Mucosa of descending colon (tissue), 3 donors: ENCODE results near the gene MAT1A. TPM values are rescaled to one million over a fixed set of nuclear protein-coding genes. Genes with fewer than 3 reads are reported as not detected.
"Not testable (repeated sequence)": the region's sequence is repeated elsewhere in the genome, so short reads cannot be mapped to it uniquely, and the experiment has no call there.

ENCODE experiments used
- ATAC-seq: fragments of 200-7000 bp; cut with Tn5 transposase; one replicate; pipeline ENCODE4 v1.9.1; 2020; ENCODE audit warnings: mild to moderate bottlenecking, moderate library complexity
- DNase-seq, 3 donors: peaks; one replicate each; pipeline ENCODE4 v3.0.0-alpha.2; 2020
- H3K36me3 ChIP-seq: fragments of 200-600 bp; one replicate; pipeline ENCODE4 v1.8.0; 2021; ENCODE audit warnings: low read depth, mild to moderate bottlenecking
- H3K4me1 ChIP-seq: fragments of 200-600 bp; one replicate; pipeline ENCODE4 v1.8.0; 2021; ENCODE audit warnings: low read depth, mild to moderate bottlenecking
- H3K4me3 ChIP-seq: fragments of 200-600 bp; one replicate; pipeline ENCODE4 v1.8.0; 2021; ENCODE audit warnings: mild to moderate bottlenecking
- H3K9me3 ChIP-seq: fragments of 200-600 bp; one replicate; pipeline ENCODE4 v1.8.0; 2021; ENCODE audit warnings: mild to moderate bottlenecking
- intact Hi-C, 2 donors: fragments of 100-400 bp; cut with DNase I in 1 of 2; cut with micrococcal nuclease in 1 of 2; formaldehyde crosslinking; loops; one replicate each; pipeline versions ENCODE4 v1.11.0 to v1.11.1; 2022; cut with DNase I, micrococcal nuclease
- total RNA-seq, 3 donors: library from RNA; stranded (reverse); fragmentation: NEBNext Ultra II Directional in 2 of 3; extraction: Animal tissue kit (Norgen Biotek cat#: 25700) in 2 of 3; gene quantifications; one replicate each; pipeline versions ENCODE4 v1.2.1 to v1.2.4, GENCODE V29; 2021 to 2023
- TF ChIP-seq, protein P1 (sequence below): fragments of 200-600 bp; IDR thresholded peaks from one replicate; pipeline ENCODE4 v1.8.0; 2022; ENCODE audit warnings: antibody characterized with exemption, mild to moderate bottlenecking
- donor health status: DM: no; HTN: no; CAD: no; lungs with moderate emphysema.
- donor health status: DM: no; HTN: no; CAD: no.
- donor health status: DM: no; HTN: yes; CAD: no.

MAT1A gene
- total RNA-seq, 3 donors from 2014 or later: 0.89 TPM; not detected in 2

DNA sequence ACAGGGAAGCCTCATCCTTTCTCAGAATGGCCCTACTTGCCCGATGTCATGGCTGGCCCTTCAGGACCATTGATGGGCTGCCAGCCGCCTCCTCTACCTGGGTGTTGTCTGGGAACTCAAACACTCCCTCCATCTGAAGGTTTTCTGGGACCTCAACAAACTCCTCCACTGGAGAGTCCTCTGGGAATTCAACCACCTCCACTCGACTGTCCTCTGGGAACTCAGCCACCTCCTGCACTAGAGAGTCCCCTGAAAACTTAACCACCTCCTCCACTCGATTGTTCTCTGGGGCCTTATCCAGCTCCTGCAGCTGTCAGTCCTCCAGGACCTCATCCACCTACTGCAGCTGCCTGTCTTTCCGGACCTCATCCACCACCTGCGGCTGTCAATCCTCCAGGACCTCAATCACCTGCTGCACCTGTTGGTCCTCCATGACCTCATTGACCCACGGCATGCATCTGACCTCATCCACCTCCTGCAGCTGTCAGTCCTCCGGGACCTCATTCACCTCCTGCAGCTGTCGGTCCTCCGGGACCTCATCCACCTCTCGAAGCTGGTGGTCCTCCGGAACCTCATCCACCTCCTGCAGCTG, 37.1 kb downstream of the MAT1A start:
- ATAC-seq: no peak
- intact Hi-C loops: no loop called here

DNA sequence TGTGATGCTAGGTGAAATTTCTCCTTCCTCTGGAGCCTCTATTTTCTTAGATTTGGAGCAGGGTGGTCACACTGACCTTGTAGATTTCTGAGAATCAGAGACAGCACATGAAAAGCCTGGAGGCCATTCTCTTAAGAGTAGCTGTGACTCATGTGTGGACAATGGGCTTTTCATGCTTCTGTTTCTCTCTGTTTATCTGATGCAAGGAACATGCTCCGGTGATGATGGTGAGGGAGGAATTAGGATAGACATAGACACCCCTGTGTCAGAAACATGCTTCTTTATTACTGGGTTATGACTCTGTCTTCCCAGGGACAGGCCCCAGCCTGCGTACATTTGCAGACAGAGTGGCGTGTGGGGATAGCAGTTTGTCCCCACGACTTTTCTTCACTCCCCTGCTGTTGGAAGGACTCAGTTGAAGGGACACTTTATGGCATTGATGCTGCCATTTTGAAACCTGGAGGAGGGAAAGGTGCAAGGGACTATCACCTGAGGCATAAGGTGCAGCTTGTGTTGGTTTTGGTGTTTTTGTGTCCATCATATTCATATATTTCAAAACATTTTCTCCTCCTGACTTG, 37.7 kb downstream of the MAT1A start:
- H3K4me1 ChIP-seq, H3K36me3 ChIP-seq, H3K9me3 ChIP-seq, DNase-seq, H3K4me3 ChIP-seq, intact Hi-C loops, ATAC-seq: not testable (repeated sequence)

More for the DNA sequence above, 37.1 kb downstream of the MAT1A start:
- TF ChIP-seq, protein P1, sequence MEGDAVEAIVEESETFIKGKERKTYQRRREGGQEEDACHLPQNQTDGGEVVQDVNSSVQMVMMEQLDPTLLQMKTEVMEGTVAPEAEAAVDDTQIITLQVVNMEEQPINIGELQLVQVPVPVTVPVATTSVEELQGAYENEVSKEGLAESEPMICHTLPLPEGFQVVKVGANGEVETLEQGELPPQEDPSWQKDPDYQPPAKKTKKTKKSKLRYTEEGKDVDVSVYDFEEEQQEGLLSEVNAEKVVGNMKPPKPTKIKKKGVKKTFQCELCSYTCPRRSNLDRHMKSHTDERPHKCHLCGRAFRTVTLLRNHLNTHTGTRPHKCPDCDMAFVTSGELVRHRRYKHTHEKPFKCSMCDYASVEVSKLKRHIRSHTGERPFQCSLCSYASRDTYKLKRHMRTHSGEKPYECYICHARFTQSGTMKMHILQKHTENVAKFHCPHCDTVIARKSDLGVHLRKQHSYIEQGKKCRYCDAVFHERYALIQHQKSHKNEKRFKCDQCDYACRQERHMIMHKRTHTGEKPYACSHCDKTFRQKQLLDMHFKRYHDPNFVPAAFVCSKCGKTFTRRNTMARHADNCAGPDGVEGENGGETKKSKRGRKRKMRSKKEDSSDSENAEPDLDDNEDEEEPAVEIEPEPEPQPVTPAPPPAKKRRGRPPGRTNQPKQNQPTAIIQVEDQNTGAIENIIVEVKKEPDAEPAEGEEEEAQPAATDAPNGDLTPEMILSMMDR: no peak
- H3K9me3 ChIP-seq: no peaks in the 10 kb centered on the region
- DNase-seq: no peak
- no peak overlapping the region for H3K4me3 ChIP-seq
- no peaks in the 10 kb centered on the region for H3K4me1 ChIP-seq
- H3K36me3 ChIP-seq: no peaks in the 10 kb centered on the region

DNA sequence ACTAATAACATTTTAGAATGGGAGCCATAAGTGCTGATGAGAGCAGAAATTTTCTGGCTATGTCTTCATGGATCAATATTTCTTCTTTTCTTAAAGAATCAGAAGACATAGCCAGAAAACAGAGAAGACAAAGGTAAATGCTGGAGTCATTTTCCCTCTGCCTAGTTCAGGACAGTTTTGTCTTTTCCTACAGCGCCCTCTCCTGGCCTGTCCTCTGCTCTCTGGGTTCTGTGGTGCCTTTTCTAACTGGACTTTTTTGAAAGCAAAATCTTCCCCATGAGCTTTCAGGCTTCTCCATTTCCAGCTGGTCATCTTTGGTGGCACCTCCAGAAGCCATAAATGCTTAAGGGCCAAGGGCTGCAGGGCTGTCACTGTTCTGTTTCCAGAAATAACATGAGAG, 39.1 kb downstream of the MAT1A start:
- H3K4me1 ChIP-seq, intact Hi-C loops, H3K9me3 ChIP-seq, H3K36me3 ChIP-seq, DNase-seq, H3K4me3 ChIP-seq: not testable (repeated sequence)
- peak; percentile 68 for ATAC-seq

- intact Hi-C loops, ATAC-seq: not testable (repeated sequence)
Measured at GRCh38 chr10:80249906-80250305, 39.6 kb downstream of the MAT1A start.

DNA sequence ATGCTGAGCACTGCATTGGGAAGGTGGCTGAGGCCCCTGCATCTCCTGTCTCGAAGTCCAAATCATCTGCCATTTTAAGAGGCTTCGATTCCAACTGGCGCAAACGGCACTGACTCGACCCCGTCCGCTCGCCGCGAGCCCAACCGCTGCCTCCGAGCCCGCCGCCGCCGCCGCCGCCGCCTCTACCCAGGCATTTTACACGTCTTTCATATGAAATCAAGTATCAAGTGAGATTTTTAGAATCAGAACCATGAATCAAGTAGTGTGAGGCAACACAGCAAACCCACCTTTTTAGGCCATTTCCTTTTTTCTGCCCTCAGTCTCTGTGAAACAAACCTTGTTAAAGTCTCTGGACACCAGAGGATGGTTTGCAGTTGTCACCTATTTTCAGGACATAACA, 41.8 kb downstream of the MAT1A start:
- H3K9me3 ChIP-seq, H3K4me1 ChIP-seq, intact Hi-C loops, H3K4me3 ChIP-seq, H3K36me3 ChIP-seq, ATAC-seq, DNase-seq: not testable (repeated sequence)

More at GRCh38 chr10:80249906-80250305, 39.6 kb downstream of the MAT1A start:
- not testable (repeated sequence) for DNase-seq, H3K36me3 ChIP-seq, H3K4me1 ChIP-seq, H3K9me3 ChIP-seq, H3K4me3 ChIP-seq

GRCh38 chr10:80244371-80244770, 45.1 kb downstream of the MAT1A start:
- DNase-seq, H3K4me1 ChIP-seq, H3K4me3 ChIP-seq, ATAC-seq, intact Hi-C loops, H3K36me3 ChIP-seq, H3K9me3 ChIP-seq: not testable (repeated sequence)

- H3K36me3 ChIP-seq, ATAC-seq, H3K4me1 ChIP-seq, H3K4me3 ChIP-seq, intact Hi-C loops, DNase-seq, H3K9me3 ChIP-seq: not testable (repeated sequence)
Measured at GRCh38 chr10:80242341-80242740, 47.1 kb downstream of the MAT1A start.

DNA sequence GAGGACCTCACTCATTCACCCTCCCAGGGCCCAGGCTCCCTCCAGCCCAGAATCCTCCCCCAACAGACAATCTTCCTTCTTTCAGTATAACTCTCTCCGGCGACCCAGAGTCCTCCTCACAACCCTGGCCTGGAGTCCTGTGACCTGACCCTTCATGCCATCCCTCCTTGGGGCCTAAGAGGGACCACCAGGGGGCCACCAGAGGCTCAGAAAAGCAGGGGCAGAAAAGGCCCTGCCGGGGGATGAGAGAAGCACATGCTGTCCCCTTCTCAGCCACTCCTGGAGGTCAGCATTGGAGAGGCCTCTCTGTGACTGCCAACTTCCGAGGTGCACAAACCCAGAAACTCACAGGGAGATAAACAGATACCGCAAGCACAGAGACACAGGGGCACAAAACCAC, 53.0 kb downstream of the MAT1A start:
- H3K36me3 ChIP-seq, DNase-seq, intact Hi-C loops, H3K9me3 ChIP-seq, H3K4me3 ChIP-seq, H3K4me1 ChIP-seq, ATAC-seq: not testable (repeated sequence)

- DNase-seq, H3K4me3 ChIP-seq, H3K9me3 ChIP-seq, H3K4me1 ChIP-seq, intact Hi-C loops, H3K36me3 ChIP-seq: not testable (repeated sequence)
- peak; percentile 58 for ATAC-seq
Measured at GRCh38 chr10:80234331-80235235, 54.9 kb downstream of the MAT1A start.

GRCh38 chr10:80233871-80234270, 55.6 kb downstream of the MAT1A start:
- H3K9me3 ChIP-seq, intact Hi-C loops, DNase-seq: not testable (repeated sequence)

GRCh38 chr10:80226723-80227122, 62.7 kb downstream of the MAT1A start:
- H3K36me3 ChIP-seq, ATAC-seq, H3K4me3 ChIP-seq, intact Hi-C loops, H3K9me3 ChIP-seq, DNase-seq, H3K4me1 ChIP-seq: not testable (repeated sequence)

More at GRCh38 chr10:80233871-80234270, 55.6 kb downstream of the MAT1A start:
- H3K4me1 ChIP-seq, H3K4me3 ChIP-seq, H3K36me3 ChIP-seq, ATAC-seq: not testable (repeated sequence)

DNA sequence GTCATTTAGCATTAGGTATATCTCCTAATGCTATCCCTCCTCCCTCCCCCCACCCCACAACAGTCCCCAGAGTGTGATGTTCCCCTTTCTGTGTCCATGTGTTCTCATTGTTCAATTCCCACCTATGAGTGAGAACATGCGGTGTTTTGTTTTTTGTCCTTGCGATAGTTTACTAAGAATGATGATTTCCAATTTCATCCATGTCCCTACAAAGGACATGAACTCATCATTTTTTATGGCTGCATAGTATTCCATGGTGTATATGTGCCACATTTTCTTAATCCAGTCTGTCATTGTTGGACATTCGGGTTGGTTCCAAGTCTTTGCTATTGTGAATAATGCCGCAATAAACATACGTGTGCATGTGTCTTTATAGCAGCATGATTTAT, 66.4 kb downstream of the MAT1A start:
- not testable (repeated sequence) for H3K4me1 ChIP-seq, H3K4me3 ChIP-seq, ATAC-seq, H3K9me3 ChIP-seq, H3K36me3 ChIP-seq, DNase-seq
- intact Hi-C loops: loop anchor here in 1 of 2 donors (5.0 kb wide), 1 partner anchor 81 kb away; no protein-coding TSS in a partner anchor
